Measurements from ENCODE around the gene FKBP7.
A peak's percentile ranks its signal among the peaks of the same experiment; 100 is the strongest.
"Not testable (repeated sequence)": the region's sequence is repeated elsewhere in the genome, so short reads cannot be mapped to it uniquely, and the experiment has no call there.

Gene FKBP7, protein sequence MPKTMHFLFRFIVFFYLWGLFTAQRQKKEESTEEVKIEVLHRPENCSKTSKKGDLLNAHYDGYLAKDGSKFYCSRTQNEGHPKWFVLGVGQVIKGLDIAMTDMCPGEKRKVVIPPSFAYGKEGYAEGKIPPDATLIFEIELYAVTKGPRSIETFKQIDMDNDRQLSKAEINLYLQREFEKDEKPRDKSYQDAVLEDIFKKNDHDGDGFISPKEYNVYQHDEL

DNA sequence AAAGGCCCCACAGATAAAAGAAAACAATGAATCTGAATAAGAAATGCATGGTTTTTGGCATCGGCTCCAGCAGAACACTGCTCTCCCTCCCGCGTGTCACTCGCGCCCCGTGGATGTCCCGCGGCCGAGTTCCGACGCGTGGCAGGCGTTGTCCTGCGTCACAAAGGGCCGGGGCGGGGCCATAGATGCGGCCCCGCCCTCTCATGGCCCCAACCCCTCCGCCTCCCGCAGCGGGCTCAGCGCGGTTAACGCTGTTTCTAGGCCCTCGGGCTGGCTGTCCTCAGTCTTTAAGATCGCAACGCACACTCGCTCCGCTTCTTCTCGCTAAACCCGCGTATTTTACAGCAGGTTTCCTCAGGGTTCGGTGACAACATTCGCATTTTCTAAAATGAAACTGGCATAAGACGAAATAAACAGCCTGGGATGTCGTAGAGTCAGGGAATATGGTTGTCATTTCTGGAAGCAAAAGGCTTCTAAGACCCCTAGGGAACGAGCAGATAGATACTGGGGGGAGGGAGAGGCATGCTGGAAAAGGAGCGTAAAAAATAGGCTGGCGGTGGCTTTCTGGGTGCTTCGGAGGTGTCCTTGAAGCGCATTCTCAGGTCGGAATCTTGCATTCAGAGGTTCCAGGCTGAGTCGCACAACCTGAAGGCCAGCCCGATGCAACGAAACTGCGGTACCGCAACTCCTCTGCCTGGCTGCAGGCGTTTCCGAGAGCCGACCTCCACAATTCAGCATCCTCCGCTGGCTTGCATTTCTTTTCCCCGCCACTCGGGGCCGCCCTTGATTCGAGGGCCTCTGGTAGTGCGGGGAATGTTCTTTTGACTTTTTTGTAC lies at the start of gene FKBP7:
FKBP7 (minus strand) TSS at position 162 of the 836 bp plus-strand sequence; CDS start at position 61, 101 bp downstream.
- peak within 1 kb of the TSS; percentile 73 for H3K9ac ChIP-seq (ENCODE audit: low read length)
- H3K9me3 ChIP-seq (ENCODE audit: control insufficient read depth, insufficient read depth, low read depth, low read length): no peaks in the 10 kb centered on the region
- peak within 1 kb of the TSS; percentile 72 for H3K4me3 ChIP-seq (ENCODE audit: low read depth, low read length)
- H3K4me1 ChIP-seq (ENCODE audit: control insufficient read depth, insufficient read depth, low read length): peaks cover 15% of the 10 kb centered on the region
- no peaks in the 10 kb centered on the region; the same call in 1 of the 2 replicates for H3K27me3 ChIP-seq (ENCODE audit: control insufficient read depth, insufficient read depth, low read length)
- H3K27ac ChIP-seq (ENCODE audit: low read depth, low read length): no peak within 1 kb of the TSS; the same call in 1 of the 2 replicates
- H3K36me3 ChIP-seq (ENCODE audit: control insufficient read depth, insufficient read depth, low read length): no peaks in the 10 kb centered on the region

- H3K36me3 ChIP-seq (ENCODE audit: control insufficient read depth, insufficient read depth, low read length): peaks cover 28% of the 10 kb centered on the region
- H3K27ac ChIP-seq (ENCODE audit: low read depth, low read length): no peak overlapping the region
- no peak overlapping the region for H3K4me3 ChIP-seq (ENCODE audit: low read depth, low read length)
- H3K9ac ChIP-seq (ENCODE audit: low read length): no peak overlapping the region
- H3K9me3 ChIP-seq (ENCODE audit: control insufficient read depth, insufficient read depth, low read depth, low read length): no peaks in the 10 kb centered on the region
- H3K27me3 ChIP-seq (ENCODE audit: control insufficient read depth, insufficient read depth, low read length): no peaks in the 10 kb centered on the region
- no peaks in the 10 kb centered on the region for H3K4me1 ChIP-seq (ENCODE audit: control insufficient read depth, insufficient read depth, low read length)
Observed at GRCh38 chr2:178527592-178527991, 49.2 kb upstream of the FKBP7 start.

DNA sequence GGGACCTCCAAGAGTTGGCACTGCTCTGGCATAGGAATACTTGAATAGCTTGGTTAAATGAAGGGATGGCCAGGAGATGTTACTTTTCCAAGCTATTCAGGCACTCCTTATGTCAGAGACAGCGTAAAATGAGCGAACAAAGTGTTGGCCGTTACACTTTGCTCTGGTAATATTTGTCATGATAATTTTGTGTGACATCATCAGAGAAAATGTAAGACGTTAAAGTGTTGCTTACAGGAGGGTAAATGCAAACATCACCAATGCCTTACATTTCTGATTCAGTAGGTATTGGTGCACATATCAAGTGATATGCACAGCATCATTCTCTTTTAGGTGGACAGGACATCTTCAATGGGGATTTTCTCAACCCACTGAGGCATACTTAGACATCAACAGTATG lies 47.9 kb upstream of the FKBP7 start:
- Histone ChIP-seq H3K27me3 (ENCODE audit: control insufficient read depth, insufficient read depth, low read length) (no peaks in the 10 kb centered on the region), H3K4me1 (ENCODE audit: control insufficient read depth, insufficient read depth, low read length) (no peaks in the 10 kb centered on the region), H3K4me3 (ENCODE audit: low read depth, low read length) (no peak overlapping the region), H3K9me3 (ENCODE audit: control insufficient read depth, insufficient read depth, low read depth, low read length) (no peaks in the 10 kb centered on the region), H3K9ac (ENCODE audit: low read length) (no peak overlapping the region), H3K27ac (ENCODE audit: low read depth, low read length) (no peak overlapping the region), H3K36me3 (ENCODE audit: control insufficient read depth, insufficient read depth, low read length) (peaks cover 15% of the 10 kb centered on the region)

DNA sequence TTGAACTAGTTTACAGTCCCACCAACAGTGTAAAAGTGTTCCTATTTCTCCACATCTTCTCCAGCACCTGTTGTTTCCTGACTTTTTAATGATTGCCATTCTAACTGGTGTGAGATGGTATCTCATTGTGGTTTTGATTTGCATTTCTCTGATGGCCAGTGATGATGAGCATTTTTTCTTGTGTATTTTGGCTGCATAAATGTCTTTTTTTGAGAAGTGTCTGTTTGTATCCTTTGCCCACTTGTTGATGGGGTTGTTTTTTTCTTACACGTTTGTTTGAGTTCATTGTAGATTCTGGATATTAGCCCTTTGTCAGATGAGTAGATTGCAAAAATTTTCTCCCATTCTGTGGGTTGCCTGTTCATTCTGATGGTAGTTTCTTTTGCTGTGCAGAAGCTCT lies 47.1 kb upstream of the FKBP7 start:
- not testable (repeated sequence) for H3K4me1 ChIP-seq (ENCODE audit: control insufficient read depth, insufficient read depth, low read length); H3K4me3 ChIP-seq (ENCODE audit: low read depth, low read length); H3K9ac ChIP-seq (ENCODE audit: low read length); H3K9me3 ChIP-seq (ENCODE audit: control insufficient read depth, insufficient read depth, low read depth, low read length); H3K27ac ChIP-seq (ENCODE audit: low read depth, low read length); H3K27me3 ChIP-seq (ENCODE audit: control insufficient read depth, insufficient read depth, low read length)
- H3K36me3 ChIP-seq (ENCODE audit: control insufficient read depth, insufficient read depth, low read length): peaks cover 10% of the 10 kb centered on the region; the same call in 1 of the 2 replicates

- H3K4me1 ChIP-seq (ENCODE audit: control insufficient read depth, insufficient read depth, low read length); H3K27me3 ChIP-seq (ENCODE audit: control insufficient read depth, insufficient read depth, low read length); H3K27ac ChIP-seq (ENCODE audit: low read depth, low read length); H3K9ac ChIP-seq (ENCODE audit: low read length); H3K9me3 ChIP-seq (ENCODE audit: control insufficient read depth, insufficient read depth, low read depth, low read length); H3K4me3 ChIP-seq (ENCODE audit: low read depth, low read length): not testable (repeated sequence)
- H3K36me3 ChIP-seq (ENCODE audit: control insufficient read depth, insufficient read depth, low read length): peaks cover 10% of the 10 kb centered on the region; the same call in 1 of the 2 replicates
Observed at GRCh38 chr2:178525010-178525409, 46.6 kb upstream of the FKBP7 start.

DNA sequence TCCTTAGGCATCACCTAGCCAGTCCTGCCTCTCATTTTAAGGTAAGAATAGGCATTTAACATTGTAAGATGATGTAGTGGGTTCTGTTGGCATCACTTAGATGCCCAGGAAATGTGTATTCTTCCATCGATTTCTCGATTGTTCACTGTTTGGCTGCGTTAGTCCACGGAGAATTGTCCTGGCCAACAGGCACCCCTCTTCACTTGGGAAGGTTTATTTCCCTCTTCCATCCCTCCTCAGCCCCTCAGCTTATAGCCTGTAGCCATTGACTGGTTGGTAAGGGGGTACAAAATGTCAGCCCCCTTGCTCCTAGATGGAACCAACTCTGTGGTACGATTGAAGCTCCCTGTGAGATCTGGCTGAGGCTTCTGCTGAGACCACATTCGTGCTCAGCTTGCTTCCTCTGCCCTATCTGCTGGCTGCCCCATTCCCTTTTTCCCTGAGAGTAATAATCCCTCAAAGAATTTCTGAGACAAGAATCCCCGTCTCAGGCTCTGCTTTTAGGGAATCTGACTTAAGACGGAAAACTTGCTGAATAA lies 45.3 kb upstream of the FKBP7 start:
- H3K4me1 ChIP-seq (ENCODE audit: control insufficient read depth, insufficient read depth, low read length): no peaks in the 10 kb centered on the region
- no peaks in the 10 kb centered on the region for H3K27me3 ChIP-seq (ENCODE audit: control insufficient read depth, insufficient read depth, low read length)
- H3K4me3 ChIP-seq (ENCODE audit: low read depth, low read length): peak overlapping the region; percentile 84
- H3K9ac ChIP-seq (ENCODE audit: low read length): peak overlapping the region; percentile 83
- no peaks in the 10 kb centered on the region for H3K9me3 ChIP-seq (ENCODE audit: control insufficient read depth, insufficient read depth, low read depth, low read length)
- peaks cover 10% of the 10 kb centered on the region; the same call in 1 of the 2 replicates for H3K36me3 ChIP-seq (ENCODE audit: control insufficient read depth, insufficient read depth, low read length)
- no peak overlapping the region; the same call in 1 of the 2 replicates for H3K27ac ChIP-seq (ENCODE audit: low read depth, low read length)

DNA sequence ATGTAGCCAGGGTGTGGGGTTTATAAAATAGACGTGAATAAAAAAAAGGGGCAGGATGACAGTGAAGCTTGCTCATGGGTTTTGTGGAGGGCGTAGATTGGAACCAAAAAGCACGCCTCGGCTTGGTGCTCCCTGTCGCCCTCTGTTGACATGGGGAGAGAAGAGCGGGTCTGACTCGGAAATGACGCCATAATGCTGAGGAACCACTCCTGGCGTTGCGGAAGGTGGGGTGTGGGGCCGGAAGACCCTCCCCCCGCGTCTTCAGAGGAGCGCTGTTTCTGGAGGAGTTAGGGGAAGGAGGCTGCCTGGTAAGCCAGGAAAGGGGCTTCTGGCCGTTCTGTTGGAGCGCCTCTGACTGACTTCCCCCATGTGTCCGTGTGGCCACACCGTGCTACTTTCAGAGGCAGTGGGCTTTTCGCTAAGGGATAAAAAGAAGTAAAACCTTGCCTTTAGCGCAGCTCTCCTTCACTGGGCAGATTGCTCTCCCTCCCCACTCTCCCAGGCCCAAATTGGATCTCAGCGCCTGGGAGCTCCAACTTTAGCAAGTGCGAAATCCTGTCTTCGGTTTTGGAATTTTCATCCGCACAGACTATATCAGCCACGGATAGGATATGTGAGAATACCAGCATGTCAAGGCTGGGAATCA lies 44.7 kb upstream of the FKBP7 start:
- Histone ChIP-seq H3K27ac (ENCODE audit: low read depth, low read length) (no peak overlapping the region; the same call in 1 of the 2 replicates), H3K27me3 (ENCODE audit: control insufficient read depth, insufficient read depth, low read length) (no peaks in the 10 kb centered on the region), H3K4me1 (ENCODE audit: control insufficient read depth, insufficient read depth, low read length) (no peaks in the 10 kb centered on the region), H3K4me3 (ENCODE audit: low read depth, low read length) (peak overlapping the region; percentile 84), H3K9me3 (ENCODE audit: control insufficient read depth, insufficient read depth, low read depth, low read length) (no peaks in the 10 kb centered on the region), H3K36me3 (ENCODE audit: control insufficient read depth, insufficient read depth, low read length) (peaks cover 10% of the 10 kb centered on the region; the same call in 1 of the 2 replicates), H3K9ac (ENCODE audit: low read length) (peak overlapping the region; percentile 83)

DNA sequence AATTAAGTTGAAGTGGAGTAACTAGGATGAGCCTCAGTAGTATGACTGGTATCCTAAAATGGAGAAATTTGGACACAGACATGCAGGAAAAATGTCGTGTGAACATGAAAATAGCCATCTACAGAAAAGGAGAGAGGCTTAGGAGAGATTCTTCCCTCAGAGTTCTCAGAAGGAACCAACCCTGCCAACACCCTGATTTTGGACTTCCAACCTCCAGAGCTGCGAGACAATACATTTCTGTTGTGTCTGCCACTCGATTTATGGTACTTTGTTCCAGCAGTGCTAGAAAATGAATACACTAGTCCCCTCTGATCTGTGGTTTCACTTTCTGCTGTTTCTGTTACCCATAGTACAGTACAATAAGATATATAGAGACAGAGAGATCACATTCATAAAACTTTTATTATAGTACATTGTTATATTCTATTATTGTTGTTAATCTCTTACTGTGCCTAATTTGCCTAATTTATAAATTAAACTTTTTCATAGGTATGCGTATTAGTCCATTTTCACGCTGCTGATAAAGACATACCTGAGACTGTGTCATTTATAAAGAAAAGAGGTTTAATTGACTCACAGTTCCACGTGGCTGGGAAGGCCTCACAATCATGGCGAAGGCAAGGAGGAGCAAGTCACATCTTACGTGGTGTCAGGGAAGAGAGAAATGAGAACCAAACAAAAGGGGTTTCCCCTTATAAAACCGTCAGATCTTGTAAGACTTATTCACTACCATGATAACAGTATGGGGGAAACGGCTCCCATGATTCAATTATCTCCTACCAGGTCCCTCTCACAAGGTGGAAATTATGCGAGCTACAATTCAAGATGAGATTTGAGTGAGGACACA lies 43.1 kb upstream of the FKBP7 start:
- Histone ChIP-seq H3K27me3 (ENCODE audit: control insufficient read depth, insufficient read depth, low read length) (no peaks in the 10 kb centered on the region), H3K9ac (ENCODE audit: low read length) (no peak overlapping the region), H3K4me1 (ENCODE audit: control insufficient read depth, insufficient read depth, low read length) (no peaks in the 10 kb centered on the region), H3K9me3 (ENCODE audit: control insufficient read depth, insufficient read depth, low read depth, low read length) (no peaks in the 10 kb centered on the region), H3K27ac (ENCODE audit: low read depth, low read length) (no peak overlapping the region), H3K4me3 (ENCODE audit: low read depth, low read length) (no peak overlapping the region), H3K36me3 (ENCODE audit: control insufficient read depth, insufficient read depth, low read length) (0 out of 2 replicates have a peak, but pooled peaks cover 4% of the 10 kb centered on the region)

- Histone ChIP-seq H3K27me3 (ENCODE audit: control insufficient read depth, insufficient read depth, low read length) (no peaks in the 10 kb centered on the region), H3K9me3 (ENCODE audit: control insufficient read depth, insufficient read depth, low read depth, low read length) (no peaks in the 10 kb centered on the region), H3K9ac (ENCODE audit: low read length) (no peak overlapping the region), H3K4me1 (ENCODE audit: control insufficient read depth, insufficient read depth, low read length) (no peaks in the 10 kb centered on the region), H3K4me3 (ENCODE audit: low read depth, low read length) (no peak overlapping the region), H3K27ac (ENCODE audit: low read depth, low read length) (no peak overlapping the region), H3K36me3 (ENCODE audit: control insufficient read depth, insufficient read depth, low read length) (no peaks in the 10 kb centered on the region)
Observed at GRCh38 chr2:178517496-178517895, 39.1 kb upstream of the FKBP7 start.

- Histone ChIP-seq H3K9me3 (ENCODE audit: control insufficient read depth, insufficient read depth, low read depth, low read length) (no peaks in the 10 kb centered on the region), H3K27me3 (ENCODE audit: control insufficient read depth, insufficient read depth, low read length) (no peaks in the 10 kb centered on the region), H3K27ac (ENCODE audit: low read depth, low read length) (no peak overlapping the region), H3K9ac (ENCODE audit: low read length) (no peak overlapping the region), H3K4me1 (ENCODE audit: control insufficient read depth, insufficient read depth, low read length) (no peaks in the 10 kb centered on the region), H3K4me3 (ENCODE audit: low read depth, low read length) (no peak overlapping the region), H3K36me3 (ENCODE audit: control insufficient read depth, insufficient read depth, low read length) (no peaks in the 10 kb centered on the region)
Observed at GRCh38 chr2:178514664-178515063, 36.3 kb upstream of the FKBP7 start.
